ENCODE data around the gene SYCE3. TPM values are rescaled to one million over a fixed set of nuclear protein-coding genes. Genes with fewer than 3 reads are reported as not detected.

Gene SYCE3
- total RNA-seq, 1 experiment from 2014 or later: 1.3 TPM

DNA sequence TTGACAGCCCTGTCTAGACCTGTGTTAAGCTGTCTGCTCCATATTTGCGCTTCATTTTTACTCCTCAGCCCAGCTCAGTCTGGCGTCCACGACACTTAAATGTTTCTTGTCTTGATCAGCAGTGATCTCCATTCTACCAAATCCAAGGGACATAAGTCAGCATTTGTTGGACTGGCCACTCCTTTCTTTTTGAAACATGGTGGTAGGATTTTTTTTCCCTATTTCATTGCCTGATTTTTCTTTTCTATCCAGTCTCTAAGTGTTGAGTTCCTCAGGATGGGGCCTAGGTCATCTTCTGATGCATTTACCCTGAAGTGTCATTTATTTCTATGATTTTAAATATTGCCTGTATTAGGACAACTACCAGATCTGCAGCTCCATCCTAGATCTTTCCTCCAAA is 53.8 kb downstream of the SYCE3 start:
- intact Hi-C loops (cut with micrococcal nuclease): no loop called here
- Histone ChIP-seq H3K27ac (ENCODE audit: low read length) (no peak overlapping the region), H3K4me2 (ENCODE audit: low read length) (peak overlapping the region; percentile 88), H4K20me1 (ENCODE audit: low read length) (no peaks in the 10 kb centered on the region), H3K4me3 (ENCODE audit: low read length) (peak overlapping the region; percentile 86), H3K4me1 (ENCODE audit: insufficient read depth, low read length) (peaks cover 7% of the 10 kb centered on the region), H3K27me3 (ENCODE audit: low read length) (no peaks in the 10 kb centered on the region), H3K9me2 (replicated peaks; ENCODE audit: low read length) (no peaks in the 10 kb centered on the region), H3F3A (ENCODE audit: low read length, unreplicated experiment) (no peaks in the 10 kb centered on the region), H3K9me3 (ENCODE audit: low read length) (no peaks in the 10 kb centered on the region), H3K36me3 (ENCODE audit: low read depth, low read length) (no peaks in the 10 kb centered on the region), H3K9ac (ENCODE audit: low read length) (peak overlapping the region; percentile 85), H2AFZ (ENCODE audit: low read length) (no peak overlapping the region), H3K79me2 (ENCODE audit: low read length) (peaks cover 58% of the 10 kb centered on the region)
- ATAC-seq (no peak), DNase-seq (no peak)
- CTCF ChIA-PET: interaction anchor here (1.4 kb wide), 1 partner anchor 17 kb away, joined by 15 read pairs; the partner anchor contains the start of gene SCO2
- BruUV-seq (replicated peaks): TSS peak; percentile 69
- POLR2A ChIA-PET (ENCODE audit: unreplicated experiment): no interaction called here
- TF ChIP-seq EZH2 (IDR thresholded peaks at IDR 0.05; ENCODE audit: low read length, unreplicated experiment): no peak
- no peak for TF ChIP-seq EZH2phosphoT487 (IDR thresholded peaks at IDR 0.05; ENCODE audit: borderline replicate concordance, low read length)
- TF ChIP-seq CTCF (conservative IDR thresholded peaks at IDR 0.05; ENCODE audit: low read depth, low read length): no peak

GRCh38 chr22:50507991-50508884 is 54.5 kb downstream of the SYCE3 start, which contains the start of gene NCAPH2:
Gene NCAPH2 (plus strand): TSS chr22:50508224. CDS start chr22:50508338, 114 bp downstream.
- Histone ChIP-seq H3K27me3 (ENCODE audit: low read length) (no peaks in the 10 kb centered on the region), H3K4me1 (ENCODE audit: insufficient read depth, low read length) (peaks cover 7% of the 10 kb centered on the region), H3K9me2 (replicated peaks; ENCODE audit: low read length) (no peaks in the 10 kb centered on the region), H3K4me3 (ENCODE audit: low read length) (peak within 1 kb of the TSS; percentile 97), H3F3A (ENCODE audit: low read length, unreplicated experiment) (no peaks in the 10 kb centered on the region), H3K79me2 (ENCODE audit: low read length) (peaks cover 52% of the 10 kb centered on the region), H3K9ac (ENCODE audit: low read length) (peak within 1 kb of the TSS; percentile 95), H3K27ac (ENCODE audit: low read length) (peak within 1 kb of the TSS; percentile 56), H2AFZ (ENCODE audit: low read length) (peak within 1 kb of the TSS; percentile 81), H3K9me3 (ENCODE audit: low read length) (no peaks in the 10 kb centered on the region), H3K36me3 (ENCODE audit: low read depth, low read length) (no peaks in the 10 kb centered on the region), H3K4me2 (ENCODE audit: low read length) (peak within 1 kb of the TSS; percentile 95), H4K20me1 (ENCODE audit: low read length) (no peaks in the 10 kb centered on the region)
- POLR2A ChIA-PET (ENCODE audit: unreplicated experiment): interaction anchor here (0.5 to 1.0 kb wide), 6 partner anchors 11 to 154 kb away, joined by 3 to 8 read pairs (median 5); partner anchors contain the start of gene SCO2
- CTCF ChIA-PET: interaction anchor here (0.6 to 1.4 kb wide), 3 partner anchors 17 to 257 kb away, joined by 5 to 15 read pairs (median 8); partner anchors contain the start of genes HDAC10 and SCO2
- DNase-seq (peak; percentile 94), ATAC-seq (peak; percentile 62)
- intact Hi-C loops (cut with micrococcal nuclease): no loop called here
- TF ChIP-seq CTCF (conservative IDR thresholded peaks at IDR 0.05; ENCODE audit: low read depth, low read length) (no peak), EZH2phosphoT487 (IDR thresholded peaks at IDR 0.05; ENCODE audit: borderline replicate concordance, low read length) (no peak)
- BruUV-seq (replicated peaks): no TSS peak
